COR-L47 (cell line): Measurements from ENCODE around the gene AGAP1.

Source experiments
- DNase-seq: peaks from one replicate; lab custom pipeline; 2025; lab: John Stamatoyannopoulos, UW

Gene AGAP1

GRCh38 chr2:235508371-235509160 lies 14.7 kb downstream of the AGAP1 start:
- DNase-seq = no peak

- DNase-seq = no peak
Observed at GRCh38 chr2:235510318-235510717, 16.5 kb downstream of the AGAP1 start.

GRCh38 chr2:235511187-235511661 lies 17.4 kb downstream of the AGAP1 start:
- peak; percentile 13 for DNase-seq

DNA sequence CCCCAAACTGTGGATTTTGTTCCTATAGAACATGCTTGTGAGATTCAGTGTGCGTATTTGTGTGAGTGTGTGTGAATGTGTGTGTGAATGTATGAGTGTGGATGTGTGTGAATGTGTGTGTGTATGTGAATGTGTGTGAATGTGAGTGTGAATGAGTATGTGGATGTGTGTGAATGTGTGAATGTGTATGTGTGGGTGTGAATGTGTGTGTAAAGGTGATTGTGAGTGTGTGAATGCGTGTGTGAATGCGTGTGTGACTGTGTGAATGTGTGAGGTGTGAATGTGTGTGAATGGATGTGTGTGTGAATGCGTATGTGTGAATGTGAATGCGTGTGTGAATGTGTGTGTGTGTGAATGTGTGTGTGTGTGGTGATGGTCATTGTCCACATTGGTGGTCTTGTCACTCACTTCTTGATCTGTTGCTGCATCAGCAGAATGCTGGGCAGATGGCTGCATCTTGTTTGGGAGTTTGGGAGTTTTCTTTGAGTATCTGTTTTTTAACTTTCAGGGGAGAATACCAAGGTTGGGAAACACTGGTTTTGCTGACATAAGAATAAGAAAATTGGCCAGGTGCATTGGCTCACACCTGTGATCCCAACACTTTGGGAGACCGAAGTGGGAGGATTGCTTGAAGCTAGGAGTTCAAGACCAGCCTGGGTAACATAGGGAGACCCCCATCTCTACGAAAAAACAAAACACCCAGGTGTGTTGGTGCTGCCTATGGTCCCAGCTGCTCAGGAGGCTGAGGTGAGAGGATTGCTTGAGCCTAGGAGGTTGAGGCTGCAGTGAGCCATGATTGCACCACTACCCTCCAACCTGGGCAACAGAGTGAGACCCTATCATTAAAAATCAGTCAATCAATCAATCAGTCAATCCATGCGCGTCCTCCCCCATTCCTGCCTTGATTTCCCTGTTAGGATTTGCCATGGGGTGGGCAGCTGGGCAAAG lies 18.2 kb downstream of the AGAP1 start:
- no peak for DNase-seq

- DNase-seq = no peak
Observed at GRCh38 chr2:235512699-235513053, 18.8 kb downstream of the AGAP1 start.

DNA sequence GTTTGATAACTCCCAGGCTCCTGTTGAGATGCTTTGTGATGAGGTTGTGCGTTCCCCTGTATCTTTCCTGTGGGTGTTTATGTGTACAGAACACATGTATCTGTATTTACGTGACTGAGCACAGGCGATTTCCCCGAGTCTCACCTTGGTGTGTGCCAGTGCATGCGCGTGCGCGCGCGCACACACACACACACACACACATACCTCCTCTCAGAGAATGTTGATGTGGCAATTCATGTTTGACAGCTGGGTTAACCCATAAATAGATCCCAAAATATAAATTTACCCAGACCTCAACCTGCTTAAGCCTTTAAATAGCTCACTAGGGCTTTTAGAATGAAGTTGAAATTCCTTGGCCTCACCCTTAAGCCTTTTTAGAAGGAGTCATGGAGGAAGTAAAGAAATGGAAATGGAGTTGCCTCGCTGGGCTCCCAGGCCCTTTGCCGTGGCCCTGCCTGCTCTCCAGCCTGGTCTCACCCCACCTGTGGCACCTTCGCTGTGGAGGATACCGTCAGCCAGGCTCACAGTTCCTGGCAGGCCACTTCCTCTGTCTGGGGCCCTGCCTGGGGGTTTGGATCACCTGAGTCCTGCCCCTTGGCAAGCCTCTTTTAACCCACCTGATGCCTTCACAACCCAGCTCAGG lies 20.3 kb downstream of the AGAP1 start:
- DNase-seq = no peak

GRCh38 chr2:235514627-235515363 lies 21.0 kb downstream of the AGAP1 start:
- DNase-seq = no peak

DNA sequence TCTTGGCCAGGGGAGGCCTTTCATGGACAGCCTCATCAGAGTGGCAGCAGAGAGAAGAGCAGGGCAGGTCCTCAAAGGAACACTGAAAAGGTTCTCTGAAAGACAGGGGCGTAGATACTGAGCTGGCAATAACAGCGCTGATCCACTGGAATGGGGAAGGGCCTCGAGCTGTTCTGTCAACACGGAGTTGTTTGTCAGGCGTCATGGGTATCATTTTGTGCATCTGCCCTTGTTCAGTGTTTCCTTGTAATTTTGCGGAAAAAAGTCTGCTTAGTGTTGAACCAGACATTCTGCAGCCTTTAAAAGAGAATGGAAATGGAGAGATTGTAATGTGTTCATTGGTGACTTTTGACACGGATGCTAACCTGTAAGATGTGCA lies 21.5 kb downstream of the AGAP1 start:
- DNase-seq = no peak

DNA sequence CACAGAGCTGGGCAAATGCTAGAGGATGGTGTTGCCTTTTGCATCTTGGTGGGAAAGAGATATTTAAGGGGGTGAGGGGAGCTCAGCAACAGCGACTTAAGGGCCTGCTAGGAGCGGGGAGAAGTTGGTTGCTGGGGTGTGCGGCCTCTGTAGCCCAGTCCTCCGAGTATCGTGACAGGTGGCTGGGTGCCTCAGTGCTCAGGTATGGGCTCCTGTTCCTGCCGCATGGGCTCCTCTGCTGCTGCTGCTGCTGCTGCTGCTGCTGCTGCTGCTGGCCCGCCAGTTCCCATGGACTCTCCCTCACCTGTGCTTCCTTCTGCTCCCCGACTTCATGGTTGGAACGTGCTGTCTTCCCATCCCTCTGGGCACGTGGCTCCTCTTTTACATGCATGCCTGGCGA lies 22.0 kb downstream of the AGAP1 start:
- DNase-seq = no peak

GRCh38 chr2:235516257-235516656 lies 22.4 kb downstream of the AGAP1 start:
- DNase-seq = no peak

- DNase-seq = no peak
Observed at GRCh38 chr2:235518322-235519090, 24.7 kb downstream of the AGAP1 start.

GRCh38 chr2:235520787-235521186 lies 26.9 kb downstream of the AGAP1 start:
- no peak for DNase-seq

- peak; percentile 70 for DNase-seq
Observed at GRCh38 chr2:235521844-235522243, 28.0 kb downstream of the AGAP1 start.

DNA sequence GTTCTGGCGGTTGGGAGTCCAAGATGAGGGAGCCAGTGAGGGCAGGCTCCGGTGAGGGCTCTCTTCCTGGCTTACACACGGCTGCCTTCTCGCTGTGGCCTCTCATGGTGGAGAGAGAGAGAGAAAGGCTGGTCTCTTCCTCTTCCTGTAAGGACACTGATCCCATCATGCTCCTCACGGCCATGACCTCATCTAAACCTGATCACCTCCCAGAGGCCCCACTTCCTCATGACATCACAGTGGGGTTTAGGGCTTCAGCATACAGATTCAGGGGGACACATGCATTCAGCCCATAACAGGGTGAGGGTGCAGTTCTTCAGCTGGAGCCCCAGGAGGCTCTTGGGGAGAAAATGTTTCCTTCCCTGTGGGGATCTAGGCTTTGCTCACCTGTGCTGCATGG lies 29.2 kb downstream of the AGAP1 start:
- DNase-seq = no peak

DNA sequence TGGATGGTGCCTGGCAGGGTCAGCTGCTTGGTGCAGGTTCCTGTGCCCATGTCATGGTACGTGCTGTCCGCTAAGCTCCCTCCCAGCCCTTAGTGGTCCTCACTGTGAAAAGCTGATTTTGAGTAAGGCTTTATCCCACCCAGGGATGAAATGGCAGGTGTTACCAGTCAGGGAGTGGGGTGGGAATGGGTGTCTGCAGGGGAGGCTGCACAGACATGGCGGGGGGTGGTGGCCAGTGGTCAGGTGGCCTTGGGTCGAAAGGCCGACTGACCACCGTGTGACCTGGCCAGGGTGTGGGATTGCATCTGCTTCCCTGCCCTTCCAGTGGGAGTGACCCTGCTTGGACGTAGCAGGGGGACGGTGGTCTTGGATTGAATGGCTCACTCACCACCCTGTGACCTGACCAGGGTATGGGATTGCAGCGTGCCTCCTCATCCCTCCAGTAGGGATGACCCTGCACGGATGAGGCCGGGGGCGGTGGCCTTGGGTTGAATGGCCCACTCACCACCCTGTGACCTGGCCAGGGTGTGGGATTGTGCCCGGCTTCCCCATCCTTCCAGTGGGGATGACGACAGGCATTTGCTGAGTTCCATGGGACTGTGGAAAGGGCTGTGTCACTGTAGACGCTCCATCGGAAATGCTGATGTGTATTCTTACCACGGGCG lies 29.8 kb downstream of the AGAP1 start:
- DNase-seq = no peak

DNA sequence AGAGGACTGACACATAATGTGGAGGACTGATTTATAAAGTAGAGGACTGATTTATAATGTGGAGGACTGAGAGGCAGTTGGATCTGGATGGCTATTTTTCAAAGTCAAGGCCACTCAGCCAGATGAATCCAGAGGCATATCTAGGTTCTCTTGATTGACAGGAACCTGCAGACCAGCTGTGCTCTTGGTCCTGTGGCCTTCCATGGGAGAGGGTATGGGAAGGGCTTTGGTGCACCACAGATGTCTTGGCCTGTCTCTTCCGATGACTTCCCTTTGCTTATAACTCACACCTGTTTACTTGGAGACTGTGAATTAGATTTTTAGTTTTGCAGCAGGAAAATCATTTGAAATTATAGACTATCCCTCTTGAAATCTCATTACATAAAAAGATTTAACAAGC lies 32.3 kb downstream of the AGAP1 start:
- DNase-seq = no peak

GRCh38 chr2:235527806-235528469 lies 34.1 kb downstream of the AGAP1 start:
- no peak for DNase-seq

- no peak for DNase-seq
Observed at GRCh38 chr2:235529621-235530020, 35.8 kb downstream of the AGAP1 start.

DNA sequence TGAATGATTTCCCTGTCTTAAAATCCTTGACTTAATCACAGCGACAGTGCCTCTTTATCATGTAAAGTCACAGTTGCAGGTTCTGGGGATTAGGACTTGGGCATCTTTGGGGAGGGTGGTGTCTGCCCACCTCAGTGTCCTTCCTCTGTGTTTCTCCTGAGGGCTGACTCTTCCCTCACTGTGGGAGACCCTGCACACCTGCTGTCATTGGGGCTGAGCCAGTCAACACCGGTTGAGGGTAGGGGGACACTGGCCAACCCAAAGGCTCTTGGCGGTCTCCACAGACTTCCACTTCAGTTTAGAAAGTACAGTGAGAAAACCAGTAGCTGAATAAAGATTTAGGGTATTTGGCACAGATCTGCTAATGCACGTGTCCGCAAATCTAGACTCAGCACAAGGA lies 36.9 kb downstream of the AGAP1 start:
- no peak for DNase-seq

- no peak for DNase-seq
Observed at GRCh38 chr2:235532307-235532706, 38.5 kb downstream of the AGAP1 start.
